CMK (cell line): ENCODE measurements around the gene TNXB.
"Not testable (repeated sequence)": the region's sequence is repeated elsewhere in the genome, so short reads cannot be mapped to it uniquely, and the experiment has no call there.

Experiments used
- DNase-seq: peaks from one replicate; pipeline ENCODE4 v3.0.0-alpha.2; 2010; ENCODE audit warnings: low read depth

TNXB gene

GRCh38 chr6:32004864-32005537, 104.1 kb downstream of the TNXB start:
- DNase-seq: not testable (repeated sequence)

DNA sequence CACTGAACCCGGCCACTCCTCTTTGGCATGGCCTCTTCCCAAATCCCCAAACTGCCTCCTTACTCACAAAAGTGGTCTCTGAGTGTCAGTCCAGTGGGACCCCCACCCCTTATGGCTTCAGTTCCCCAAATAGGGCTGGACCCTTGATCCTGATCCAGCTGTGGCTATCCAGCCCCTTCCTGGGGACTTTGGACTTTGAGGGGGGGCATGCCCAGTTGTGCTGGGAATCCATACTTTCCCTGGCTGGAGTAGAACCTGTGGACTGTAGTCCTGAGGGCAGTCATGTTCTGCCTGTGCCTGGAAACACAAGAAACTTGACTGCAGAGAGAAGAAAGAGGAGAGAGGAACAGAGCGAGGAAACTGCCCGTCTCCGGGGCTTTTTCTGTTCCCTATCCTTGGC, 104.7 kb downstream of the TNXB start:
- DNase-seq: not testable (repeated sequence)

DNA sequence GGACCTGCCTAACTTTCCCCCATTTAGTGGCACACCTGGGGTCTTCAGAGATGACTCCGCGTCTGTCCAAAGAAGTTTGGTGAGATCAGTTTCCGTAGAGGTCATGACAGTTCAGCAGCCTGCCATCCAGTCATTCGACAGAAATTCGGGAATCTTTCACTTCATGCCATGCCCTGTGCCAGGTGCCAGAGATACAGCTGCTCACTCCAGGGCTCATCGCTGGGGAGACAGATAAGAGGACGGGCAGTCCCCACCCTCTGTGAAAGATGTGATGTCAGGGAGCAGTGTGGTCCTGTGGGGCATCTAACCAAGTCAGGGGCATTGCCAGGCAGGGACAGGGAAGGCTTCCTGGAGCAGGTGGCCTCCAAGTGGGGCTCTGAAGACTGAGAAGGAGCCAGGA, 105.8 kb downstream of the TNXB start:
- DNase-seq: not testable (repeated sequence)

DNA sequence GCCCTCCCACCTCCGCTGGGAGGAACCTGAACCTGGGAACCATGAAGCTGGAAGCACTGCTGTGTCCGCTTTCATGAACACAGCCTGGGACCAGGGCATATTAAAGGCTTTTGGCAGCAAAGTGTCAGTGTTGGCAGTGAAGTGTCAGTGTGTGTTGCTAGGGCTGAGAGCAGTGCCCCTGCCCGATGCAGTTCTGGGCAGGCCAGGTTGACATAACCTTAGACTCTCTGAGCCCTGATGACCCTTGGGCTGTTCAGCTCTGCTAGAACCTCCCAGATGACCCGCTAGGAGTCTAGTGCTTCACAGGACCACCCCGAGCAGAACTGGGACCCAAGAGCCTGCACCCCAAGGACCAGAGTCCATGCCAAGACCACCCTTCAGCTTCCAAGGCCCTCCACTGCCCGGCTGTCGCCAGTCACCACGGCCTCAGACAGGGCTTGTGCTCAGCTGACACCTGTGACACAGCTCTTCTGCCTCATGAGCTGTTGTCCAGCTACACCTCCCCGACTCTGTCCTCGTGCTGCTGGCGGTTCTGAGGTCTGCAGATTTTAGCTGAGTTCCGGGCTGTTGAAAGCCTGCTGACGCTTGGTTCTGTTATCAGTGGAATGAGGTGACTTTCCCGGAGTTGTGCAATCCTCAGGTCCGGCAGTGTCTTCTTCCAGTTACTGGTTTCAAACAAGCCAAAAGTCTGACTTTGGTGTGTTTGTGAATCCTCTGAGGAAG, 106.4 kb downstream of the TNXB start:
- not testable (repeated sequence) for DNase-seq

GRCh38 chr6:31996385-31996784, 112.8 kb downstream of the TNXB start:
- DNase-seq: not testable (repeated sequence)

GRCh38 chr6:31994421-31994820, 114.7 kb downstream of the TNXB start:
- not testable (repeated sequence) for DNase-seq
